Measurements from ENCODE around the gene ZNF467. TPM values are rescaled to one million over a fixed set of nuclear protein-coding genes. Genes with fewer than 3 reads are reported as not detected.

The ZNF467 gene
- total RNA-seq, 2 experiments from 2014 or later = 0.08 to 0.11 TPM

- ChIA-PET CTCF (interaction anchor here (1.2 to 2.0 kb wide), 2 partner anchors 21 to 100 kb away, joined by 5 to 7 read pairs; no protein-coding TSS in a partner anchor), POLR2A (no interaction called here)
- ATAC-seq (no peak), DNase-seq (no peak)
- Mint-ChIP-seq H3K4me1 (ENCODE audit: low read depth) (no peaks in the 10 kb centered on the region), H3K36me3 (ENCODE audit: low read depth) (no peaks in the 10 kb centered on the region), H3K27ac (no peak overlapping the region), H3K4me3 (no peak overlapping the region), H3K27me3 (ENCODE audit: low read depth) (no peaks in the 10 kb centered on the region), H3K9me3 (ENCODE audit: insufficient read depth) (no peaks in the 10 kb centered on the region)
Observed at GRCh38 chr7:149762610-149763009, 10.8 kb downstream of the ZNF467 start.

GRCh38 chr7:149762089-149762488, 11.3 kb downstream of the ZNF467 start:
- no peak for ATAC-seq
- Mint-ChIP-seq H3K4me3 (no peak overlapping the region), H3K27me3 (ENCODE audit: low read depth) (no peaks in the 10 kb centered on the region), H3K36me3 (ENCODE audit: low read depth) (no peaks in the 10 kb centered on the region), H3K27ac (no peak overlapping the region), H3K9me3 (ENCODE audit: insufficient read depth) (no peaks in the 10 kb centered on the region), H3K4me1 (ENCODE audit: low read depth) (no peaks in the 10 kb centered on the region)
- no peak for DNase-seq
- CTCF ChIA-PET = interaction anchor here (1.2 to 2.0 kb wide), 2 partner anchors 20 to 99 kb away, joined by 5 to 7 read pairs; no protein-coding TSS in a partner anchor
- POLR2A ChIA-PET = no interaction called here

- Mint-ChIP-seq H3K9me3 (ENCODE audit: insufficient read depth) (no peaks in the 10 kb centered on the region), H3K36me3 (ENCODE audit: low read depth) (no peaks in the 10 kb centered on the region), H3K27ac (no peak overlapping the region), H3K4me1 (ENCODE audit: low read depth) (no peaks in the 10 kb centered on the region), H3K27me3 (ENCODE audit: low read depth) (no peaks in the 10 kb centered on the region), H3K4me3 (no peak overlapping the region)
- POLR2A ChIA-PET = no interaction called here
- DNase-seq = no peak
- no peak for ATAC-seq
- CTCF ChIA-PET = interaction anchor here (2.0 kb wide), 1 partner anchor 19 kb away, joined by 7 read pairs; no protein-coding TSS in a partner anchor
Observed at GRCh38 chr7:149761307-149761706, 12.1 kb downstream of the ZNF467 start.

- Mint-ChIP-seq H3K27me3 (ENCODE audit: low read depth) (no peaks in the 10 kb centered on the region), H3K9me3 (ENCODE audit: insufficient read depth) (no peaks in the 10 kb centered on the region), H3K4me3 (no peak overlapping the region), H3K27ac (no peak overlapping the region), H3K4me1 (ENCODE audit: low read depth) (no peaks in the 10 kb centered on the region), H3K36me3 (ENCODE audit: low read depth) (no peaks in the 10 kb centered on the region)
- ChIA-PET CTCF (interaction anchor here (2.5 kb wide), 1 partner anchor 19 kb away, joined by 8 read pairs; no protein-coding TSS in a partner anchor), POLR2A (no interaction called here)
- DNase-seq (no peak), ATAC-seq (no peak)
Observed at GRCh38 chr7:149760538-149760937, 12.8 kb downstream of the ZNF467 start.

- Mint-ChIP-seq H3K4me3 (no peak overlapping the region), H3K36me3 (ENCODE audit: low read depth) (no peaks in the 10 kb centered on the region), H3K9me3 (ENCODE audit: insufficient read depth) (no peaks in the 10 kb centered on the region), H3K4me1 (ENCODE audit: low read depth) (no peaks in the 10 kb centered on the region), H3K27me3 (ENCODE audit: low read depth) (no peaks in the 10 kb centered on the region), H3K27ac (no peak overlapping the region)
- ATAC-seq (no peak), DNase-seq (no peak)
- POLR2A ChIA-PET = no interaction called here
- CTCF ChIA-PET = interaction anchor here (2.5 kb wide), 1 partner anchor 17 kb away, joined by 8 read pairs; no protein-coding TSS in a partner anchor
Observed at GRCh38 chr7:149759093-149759860, 14.1 kb downstream of the ZNF467 start.

GRCh38 chr7:149753375-149754233, 19.8 kb downstream of the ZNF467 start:
- Mint-ChIP-seq H3K4me3 (no peak overlapping the region), H3K9me3 (ENCODE audit: insufficient read depth) (no peaks in the 10 kb centered on the region), H3K27me3 (ENCODE audit: low read depth) (no peaks in the 10 kb centered on the region), H3K36me3 (ENCODE audit: low read depth) (no peaks in the 10 kb centered on the region), H3K4me1 (ENCODE audit: low read depth) (no peaks in the 10 kb centered on the region), H3K27ac (no peak overlapping the region)
- DNase-seq (no peak), ATAC-seq (no peak)
- ChIA-PET CTCF (no interaction called here), POLR2A (no interaction called here)

- ATAC-seq (no peak), DNase-seq (no peak)
- no peaks in the 10 kb centered on the region for H3K9me3 Mint-ChIP-seq (ENCODE audit: insufficient read depth)
- ChIA-PET CTCF (no interaction called here), POLR2A (no interaction called here)
- H3K27me3 Mint-ChIP-seq (ENCODE audit: low read depth) = no peaks in the 10 kb centered on the region
- H3K4me1 Mint-ChIP-seq (ENCODE audit: low read depth) = no peaks in the 10 kb centered on the region
- no peaks in the 10 kb centered on the region for H3K36me3 Mint-ChIP-seq (ENCODE audit: low read depth)
- H3K27ac Mint-ChIP-seq = no peak overlapping the region
- no peak overlapping the region for H3K4me3 Mint-ChIP-seq
Observed at GRCh38 chr7:149752646-149753045, 20.7 kb downstream of the ZNF467 start.

GRCh38 chr7:149751043-149751775, 22.2 kb downstream of the ZNF467 start:
- POLR2A ChIA-PET = no interaction called here
- Mint-ChIP-seq H3K4me1 (ENCODE audit: low read depth) (no peaks in the 10 kb centered on the region), H3K9me3 (ENCODE audit: insufficient read depth) (no peaks in the 10 kb centered on the region), H3K27me3 (ENCODE audit: low read depth) (no peaks in the 10 kb centered on the region), H3K27ac (no peak overlapping the region), H3K4me3 (no peak overlapping the region), H3K36me3 (ENCODE audit: low read depth) (no peaks in the 10 kb centered on the region)
- CTCF ChIA-PET = interaction anchor here (0.9 kb wide), 1 partner anchor 9 kb away, joined by 8 read pairs; no protein-coding TSS in a partner anchor
- ATAC-seq = no peak
- DNase-seq = no peak

- Mint-ChIP-seq H3K27ac (no peak overlapping the region), H3K4me1 (ENCODE audit: low read depth) (no peaks in the 10 kb centered on the region), H3K36me3 (ENCODE audit: low read depth) (no peaks in the 10 kb centered on the region), H3K27me3 (ENCODE audit: low read depth) (no peaks in the 10 kb centered on the region), H3K9me3 (ENCODE audit: insufficient read depth) (no peaks in the 10 kb centered on the region), H3K4me3 (no peak overlapping the region)
- no peak for DNase-seq
- POLR2A ChIA-PET = no interaction called here
- no peak for ATAC-seq
- CTCF ChIA-PET = no interaction called here
Observed at GRCh38 chr7:149750122-149750845, 23.1 kb downstream of the ZNF467 start.

GRCh38 chr7:149748076-149748874, 25.1 kb downstream of the ZNF467 start:
- Mint-ChIP-seq H3K27ac (no peak overlapping the region), H3K4me3 (no peak overlapping the region), H3K4me1 (ENCODE audit: low read depth) (no peaks in the 10 kb centered on the region), H3K9me3 (ENCODE audit: insufficient read depth) (no peaks in the 10 kb centered on the region), H3K36me3 (ENCODE audit: low read depth) (no peaks in the 10 kb centered on the region), H3K27me3 (ENCODE audit: low read depth) (peaks cover 7% of the 10 kb centered on the region)
- DNase-seq (no peak), ATAC-seq (no peak)
- POLR2A ChIA-PET = no interaction called here
- CTCF ChIA-PET = interaction anchor here (1.3 to 2.2 kb wide), 2 partner anchors 42 to 86 kb away, joined by 3 to 7 read pairs; no protein-coding TSS in a partner anchor
